Measurements from ENCODE around the gene APPBP2. TPM values are rescaled to one million over a fixed set of nuclear protein-coding genes. Genes with fewer than 3 reads are reported as not detected.

APPBP2 gene
- total RNA-seq, 1 donor from 2014 or later, result 46.8 TPM

GRCh38 chr17:60395508-60396065 lies 130.5 kb downstream of the APPBP2 start:
- Mint-ChIP-seq H3K27ac (ENCODE audit: unreplicated experiment) (no peak overlapping the region), H3K36me3 (ENCODE audit: unreplicated experiment) (no peaks in the 10 kb centered on the region), H3K4me1 (ENCODE audit: low read depth, unreplicated experiment) (peaks cover 2% of the 10 kb centered on the region), H3K27me3 (ENCODE audit: unreplicated experiment) (peaks cover 14% of the 10 kb centered on the region), H3K9me3 (ENCODE audit: unreplicated experiment) (peaks cover 13% of the 10 kb centered on the region), H3K4me3 (ENCODE audit: unreplicated experiment) (no peak overlapping the region)
- DNase-seq, result no peak
- TF ChIP-seq CTCF (IDR thresholded peaks at IDR 0.05; ENCODE audit: partially characterized antibody, unreplicated experiment), result no peak

DNA sequence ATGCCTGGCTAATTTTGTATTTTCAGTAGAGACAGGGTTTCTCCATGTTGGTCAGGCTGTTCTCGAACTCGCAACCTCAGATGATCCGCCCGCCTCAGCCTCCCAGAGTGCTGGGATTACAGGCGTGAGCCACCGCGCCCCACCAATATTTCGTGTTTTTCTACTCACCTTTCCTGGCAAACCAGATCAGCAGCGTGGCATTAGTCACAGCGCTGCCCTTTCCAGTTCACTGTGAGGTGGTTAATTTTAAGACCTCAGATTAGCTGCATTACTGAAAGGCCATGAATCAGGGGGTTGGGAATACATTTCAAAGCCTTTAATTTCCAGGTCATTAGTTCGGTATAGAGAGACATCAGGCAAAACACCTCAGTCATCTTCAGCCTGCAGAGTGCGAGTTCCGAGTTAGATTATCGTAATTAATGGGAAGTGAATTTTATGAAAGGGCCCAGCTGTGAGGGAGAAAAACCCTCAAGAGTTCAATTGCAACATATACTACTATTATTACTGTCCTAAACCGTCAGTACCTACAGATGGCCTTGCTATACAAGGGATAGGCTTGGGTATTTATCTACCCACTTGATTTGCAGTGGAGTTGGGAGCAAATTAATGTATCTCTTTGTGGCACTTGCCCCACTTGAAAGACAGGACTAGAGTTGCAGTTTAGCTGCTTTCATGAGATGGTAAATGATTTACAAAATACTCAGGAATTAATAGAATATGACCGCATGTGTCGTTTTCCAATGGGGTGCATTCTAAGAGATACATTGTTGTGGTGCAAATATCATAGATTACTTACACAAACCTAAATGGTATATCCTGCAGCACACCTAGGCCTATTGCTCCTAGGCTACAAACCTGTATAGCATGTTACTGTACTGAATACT lies 132.0 kb downstream of the APPBP2 start:
- H3K4me3 Mint-ChIP-seq (ENCODE audit: unreplicated experiment), result no peak overlapping the region
- no peak for DNase-seq
- no peak for TF ChIP-seq CTCF (IDR thresholded peaks at IDR 0.05; ENCODE audit: partially characterized antibody, unreplicated experiment)
- H3K27me3 Mint-ChIP-seq (ENCODE audit: unreplicated experiment), result peaks cover 14% of the 10 kb centered on the region
- no peak overlapping the region for H3K27ac Mint-ChIP-seq (ENCODE audit: unreplicated experiment)
- peaks cover 7% of the 10 kb centered on the region for H3K4me1 Mint-ChIP-seq (ENCODE audit: low read depth, unreplicated experiment)
- H3K36me3 Mint-ChIP-seq (ENCODE audit: unreplicated experiment), result no peaks in the 10 kb centered on the region
- H3K9me3 Mint-ChIP-seq (ENCODE audit: unreplicated experiment), result peaks cover 17% of the 10 kb centered on the region

Other genes starting within 250 kb of the APPBP2 start
- gene USP32, start 134.1 kb downstream of the APPBP2 start, total RNA-seq (ENCODE audit: unreplicated experiment), result 59.6 TPM
- not detected for gene CHCT1, start 103.8 kb downstream of the APPBP2 start, total RNA-seq (ENCODE audit: unreplicated experiment)
- gene PPM1D, start 74.0 kb upstream of the APPBP2 start, total RNA-seq (ENCODE audit: unreplicated experiment), result 19.3 TPM
- 44.8 TPM for gene BCAS3, start 151.6 kb upstream of the APPBP2 start, total RNA-seq (ENCODE audit: unreplicated experiment)

All from glutamatergic neuron (in vitro differentiated cells).